Measurements from ENCODE around the gene AGL.

AGL gene

GRCh38 chr1:99906535-99906934, 56.4 kb downstream of the AGL start:
- TF ChIP-seq CTCF (IDR thresholded peaks at IDR 0.05; ENCODE audit: unreplicated experiment in 3 of 3), result no peak
- Mint-ChIP-seq H3K27ac (no peak overlapping the region), H3K4me3 (no peak overlapping the region), H3K9me3 (peaks cover 14% of the 10 kb centered on the region), H3K27me3 (ENCODE audit: low read depth) (no peaks in the 10 kb centered on the region), H3K36me3 (ENCODE audit: low read depth) (peaks cover 72% of the 10 kb centered on the region), H3K4me1 (no peaks in the 10 kb centered on the region)

GRCh38 chr1:99917214-99917613, 67.1 kb downstream of the AGL start:
- Mint-ChIP-seq H3K27ac (no peak overlapping the region), H3K27me3 (ENCODE audit: low read depth) (no peaks in the 10 kb centered on the region), H3K4me1 (no peaks in the 10 kb centered on the region), H3K9me3 (no peaks in the 10 kb centered on the region), H3K4me3 (no peak overlapping the region), H3K36me3 (ENCODE audit: low read depth) (peaks cover 29% of the 10 kb centered on the region)
- TF ChIP-seq CTCF (IDR thresholded peaks at IDR 0.05; ENCODE audit: unreplicated experiment in 3 of 3), result no peak

GRCh38 chr1:99919220-99919619, 69.1 kb downstream of the AGL start:
- peaks cover 25% of the 10 kb centered on the region for H3K36me3 Mint-ChIP-seq (ENCODE audit: low read depth)
- no peaks in the 10 kb centered on the region for H3K4me1 Mint-ChIP-seq
- no peak for TF ChIP-seq CTCF (IDR thresholded peaks at IDR 0.05; ENCODE audit: unreplicated experiment in 3 of 3)
- no peaks in the 10 kb centered on the region for H3K9me3 Mint-ChIP-seq
- no peak overlapping the region for H3K27ac Mint-ChIP-seq
- H3K4me3 Mint-ChIP-seq, result no peak overlapping the region
- no peaks in the 10 kb centered on the region for H3K27me3 Mint-ChIP-seq (ENCODE audit: low read depth)

- no peak overlapping the region for H3K27ac Mint-ChIP-seq
- no peaks in the 10 kb centered on the region for H3K4me1 Mint-ChIP-seq
- H3K4me3 Mint-ChIP-seq, result no peak overlapping the region
- no peaks in the 10 kb centered on the region for H3K9me3 Mint-ChIP-seq
- no peak for TF ChIP-seq CTCF (IDR thresholded peaks at IDR 0.05; ENCODE audit: unreplicated experiment in 3 of 3)
- H3K27me3 Mint-ChIP-seq (ENCODE audit: low read depth), result peaks cover 2% of the 10 kb centered on the region
- H3K36me3 Mint-ChIP-seq (ENCODE audit: low read depth), result no peaks in the 10 kb centered on the region
Observed at GRCh38 chr1:99934801-99935200, 84.6 kb downstream of the AGL start.

- Mint-ChIP-seq H3K36me3 (ENCODE audit: low read depth) (no peaks in the 10 kb centered on the region), H3K4me3 (no peak overlapping the region), H3K27ac (no peak overlapping the region), H3K4me1 (no peaks in the 10 kb centered on the region), H3K9me3 (no peaks in the 10 kb centered on the region), H3K27me3 (ENCODE audit: low read depth) (peaks cover 3% of the 10 kb centered on the region)
- no peak for TF ChIP-seq CTCF (IDR thresholded peaks at IDR 0.05; ENCODE audit: unreplicated experiment in 3 of 3)
Observed at GRCh38 chr1:99935534-99935933, 85.4 kb downstream of the AGL start.

- Mint-ChIP-seq H3K4me3 (no peak overlapping the region), H3K4me1 (no peaks in the 10 kb centered on the region), H3K9me3 (no peaks in the 10 kb centered on the region), H3K36me3 (ENCODE audit: low read depth) (no peaks in the 10 kb centered on the region), H3K27ac (no peak overlapping the region), H3K27me3 (ENCODE audit: low read depth) (peaks cover 3% of the 10 kb centered on the region)
- TF ChIP-seq CTCF (IDR thresholded peaks at IDR 0.05; ENCODE audit: unreplicated experiment in 3 of 3), result no peak
Observed at GRCh38 chr1:99936071-99936470, 85.9 kb downstream of the AGL start.
